ENCODE measurements around the gene COPG2. TPM values are rescaled to one million over a fixed set of nuclear protein-coding genes. Genes with fewer than 3 reads are reported as not detected.
"Not testable (repeated sequence)": the region's sequence is repeated elsewhere in the genome, so short reads cannot be mapped to it uniquely, and the experiment has no call there.

Gene COPG2
- total RNA-seq, 1 donor from 2014 or later: 60.8 TPM

- no peak for DNase-seq
These were observed 107.6 kb downstream of the COPG2 start for GRCh38 chr7:130560972-130561371.

DNA sequence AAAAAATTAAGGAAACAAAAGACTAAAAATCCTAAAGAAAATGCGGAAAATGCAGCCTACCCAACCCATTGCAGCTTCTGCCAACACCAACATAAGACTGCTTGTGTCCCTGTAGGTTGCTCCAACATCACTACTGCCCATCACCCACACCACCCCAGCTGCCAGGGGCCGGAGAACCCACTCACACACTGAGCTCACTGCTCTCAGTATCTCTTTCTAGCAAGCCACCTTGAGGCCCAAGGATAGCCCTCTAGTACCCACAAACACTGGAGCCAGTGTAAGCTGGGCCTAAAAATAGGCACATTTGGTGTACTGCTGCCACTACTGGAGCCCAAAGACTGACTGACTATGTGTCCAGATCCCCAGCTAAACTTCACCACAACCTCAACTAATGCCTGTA, 109.4 kb downstream of the COPG2 start:
- DNase-seq: no peak

DNA sequence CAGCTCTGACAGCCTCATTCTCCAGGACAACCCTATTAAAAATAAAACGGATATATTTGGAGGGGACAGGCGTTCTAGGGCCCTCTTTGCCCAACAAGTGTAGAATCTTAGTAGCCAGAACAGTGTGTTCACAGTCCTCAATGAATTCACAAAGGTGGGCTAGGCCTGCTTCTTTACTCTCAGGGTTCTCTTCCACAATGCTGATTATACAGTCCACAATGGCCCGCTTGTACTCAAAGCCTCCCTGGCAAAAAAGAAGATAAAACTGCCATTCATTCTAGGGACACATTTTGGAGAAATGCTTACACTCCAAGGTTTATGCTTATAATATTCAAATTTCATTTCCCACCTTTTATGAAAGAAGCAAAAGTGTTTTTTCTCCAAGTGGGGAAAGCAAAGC, 114.1 kb downstream of the COPG2 start:
- DNase-seq: no peak

GRCh38 chr7:130553398-130554029, 115.0 kb downstream of the COPG2 start:
- no peak for DNase-seq

- DNase-seq: no peak
These were observed 124.2 kb downstream of the COPG2 start for GRCh38 chr7:130544356-130544755.

DNA sequence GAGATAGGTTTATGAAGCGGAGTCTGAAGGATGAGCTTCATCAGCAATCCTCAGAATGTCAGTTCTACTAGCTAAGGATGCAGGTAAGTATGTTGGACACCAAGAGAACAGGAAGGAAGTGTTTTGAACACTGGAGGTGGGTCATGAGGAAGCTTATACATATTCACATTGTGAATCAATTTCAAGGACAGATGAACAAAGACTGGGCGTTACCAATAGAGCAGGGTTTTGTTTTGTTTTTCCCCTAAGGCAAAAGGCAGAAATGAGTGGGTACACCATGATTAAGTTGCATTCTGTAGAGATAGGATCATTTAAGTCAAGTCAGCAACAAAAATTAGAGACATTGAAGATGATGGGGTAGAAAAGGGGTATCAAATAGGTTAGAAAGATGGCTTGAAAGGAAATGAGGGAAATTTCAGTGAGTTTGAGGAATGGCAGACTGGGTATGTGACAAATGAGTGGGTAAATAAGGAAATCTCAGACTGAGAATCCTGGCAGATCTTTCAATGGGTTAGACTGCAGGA, 125.0 kb downstream of the COPG2 start:
- DNase-seq: no peak

- not testable (repeated sequence) for DNase-seq
These were observed 126.3 kb downstream of the COPG2 start for GRCh38 chr7:130542297-130542696.

- DNase-seq: not testable (repeated sequence)
These were observed 127.3 kb downstream of the COPG2 start for GRCh38 chr7:130541287-130541686.

GRCh38 chr7:130537894-130538293, 130.7 kb downstream of the COPG2 start:
- DNase-seq: not testable (repeated sequence)

DNA sequence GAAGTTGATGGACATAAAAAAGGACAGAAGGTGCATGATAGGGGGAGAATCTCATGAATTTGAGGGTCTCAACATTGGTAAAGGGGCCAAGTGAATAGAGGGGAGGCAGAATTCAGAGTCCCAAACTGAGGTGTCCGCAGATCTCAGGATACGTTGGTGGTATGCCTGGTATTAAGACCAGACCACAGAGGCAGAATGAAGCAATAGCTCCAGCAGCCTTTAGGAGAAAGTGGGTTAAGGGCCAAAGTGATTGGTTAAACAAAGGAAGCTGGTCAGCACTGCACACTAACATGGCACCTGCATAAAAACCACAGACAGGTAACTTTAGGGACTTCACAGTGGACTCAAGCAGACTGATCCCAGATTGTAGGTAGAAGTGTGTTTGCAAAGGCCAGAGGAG, 139.1 kb downstream of the COPG2 start:
- no peak for DNase-seq

DNA sequence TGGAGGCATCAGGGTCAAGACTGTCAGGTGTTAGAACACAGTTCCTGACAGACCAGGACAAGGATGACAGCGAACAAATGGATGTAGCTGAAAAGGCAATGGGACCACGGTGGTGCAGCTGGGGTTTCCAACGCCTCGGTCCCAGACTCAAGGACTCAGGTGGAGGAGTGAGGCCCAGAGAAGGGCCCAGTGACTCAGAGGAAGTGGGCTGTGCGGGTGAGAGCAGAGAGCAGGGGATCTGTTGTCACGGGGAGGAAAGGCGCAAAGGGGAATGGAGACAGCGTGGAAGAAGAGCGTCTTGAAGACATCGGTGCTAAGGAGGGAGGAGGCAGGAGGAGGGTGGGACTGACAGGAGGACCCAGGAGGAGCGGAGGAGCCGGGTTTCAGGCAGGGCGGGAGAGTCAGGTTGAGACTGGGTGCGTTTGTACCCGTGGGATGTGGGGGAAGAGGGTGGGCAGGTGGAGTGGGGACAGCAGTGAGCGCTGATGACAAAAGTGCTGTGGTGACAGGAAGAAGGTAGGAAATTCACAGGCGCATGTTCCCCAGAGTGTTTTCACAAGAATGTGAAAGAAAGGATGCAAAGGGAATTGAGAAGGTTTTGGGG, 140.7 kb downstream of the COPG2 start:
- DNase-seq: not testable (repeated sequence)

- no peak for DNase-seq
These were observed 143.9 kb downstream of the COPG2 start for GRCh38 chr7:130524628-130525027.

- DNase-seq: not testable (repeated sequence)
These were observed 144.9 kb downstream of the COPG2 start for GRCh38 chr7:130523519-130524125.

- no peak for DNase-seq
These were observed 147.1 kb downstream of the COPG2 start for GRCh38 chr7:130521258-130521951.

- no peak for DNase-seq
These were observed 153.1 kb downstream of the COPG2 start for GRCh38 chr7:130515315-130516040.

- DNase-seq: no peak
These were observed 155.1 kb downstream of the COPG2 start for GRCh38 chr7:130513447-130513846.

DNA sequence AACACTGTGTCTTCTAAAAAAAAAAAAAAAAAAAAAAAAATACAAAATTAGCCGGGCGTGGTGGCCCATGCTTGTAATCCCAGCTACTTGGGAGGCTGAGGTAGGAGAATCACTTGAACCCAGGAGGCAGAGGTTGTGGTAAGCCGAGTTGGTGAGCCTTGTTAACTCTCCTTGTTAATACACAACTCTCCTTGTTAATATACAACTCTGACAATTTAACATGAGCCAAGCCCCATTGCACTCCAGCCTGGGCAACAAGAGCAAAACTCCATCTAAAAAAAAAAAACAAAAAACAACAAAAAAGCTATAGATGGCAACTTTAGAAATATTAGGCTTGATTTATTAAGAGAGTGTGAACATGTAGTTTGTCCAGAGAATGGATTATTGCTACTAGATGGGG, 156.5 kb downstream of the COPG2 start:
- not testable (repeated sequence) for DNase-seq

DNA sequence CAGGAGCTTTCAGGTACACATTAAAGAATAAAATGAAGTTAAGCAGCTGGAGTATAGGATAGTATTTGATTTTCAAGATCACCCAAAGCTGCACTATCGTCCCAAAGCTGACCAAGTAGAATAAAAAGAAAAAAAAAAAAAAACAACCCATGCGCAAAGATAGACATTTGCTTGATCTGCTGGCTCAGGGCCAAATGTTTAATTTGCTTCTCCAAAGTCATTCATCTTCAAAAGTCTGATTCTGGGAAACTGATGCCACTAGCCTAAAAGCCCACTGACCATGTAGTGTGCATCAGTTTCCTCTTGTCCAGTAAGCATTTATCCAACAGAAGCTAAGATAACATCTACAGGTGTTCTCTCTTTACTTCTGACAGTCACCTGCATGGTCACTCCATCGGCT, 162.2 kb downstream of the COPG2 start:
- DNase-seq: no peak

GRCh38 chr7:130505753-130506152, 162.8 kb downstream of the COPG2 start:
- no peak for DNase-seq

DNA sequence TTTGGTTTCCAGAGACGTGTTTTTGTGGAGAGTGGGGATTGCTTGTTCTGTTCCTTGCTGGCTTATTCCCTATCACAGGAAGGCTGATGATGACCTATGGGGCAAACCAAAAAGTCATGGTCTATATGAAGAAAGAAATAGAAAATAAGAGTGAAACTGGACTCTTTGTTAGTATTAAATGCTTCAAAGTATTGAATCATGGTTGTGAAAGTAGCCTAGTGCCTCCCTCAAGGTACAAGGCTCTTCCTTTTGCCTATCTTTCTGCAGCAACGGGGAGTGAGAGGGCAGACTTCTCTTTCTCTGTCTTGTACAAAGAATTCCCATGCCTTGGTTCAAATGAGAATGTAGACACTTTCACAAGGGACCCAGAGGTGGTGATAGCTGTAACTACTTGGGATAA, 167.6 kb downstream of the COPG2 start:
- DNase-seq: no peak

DNA sequence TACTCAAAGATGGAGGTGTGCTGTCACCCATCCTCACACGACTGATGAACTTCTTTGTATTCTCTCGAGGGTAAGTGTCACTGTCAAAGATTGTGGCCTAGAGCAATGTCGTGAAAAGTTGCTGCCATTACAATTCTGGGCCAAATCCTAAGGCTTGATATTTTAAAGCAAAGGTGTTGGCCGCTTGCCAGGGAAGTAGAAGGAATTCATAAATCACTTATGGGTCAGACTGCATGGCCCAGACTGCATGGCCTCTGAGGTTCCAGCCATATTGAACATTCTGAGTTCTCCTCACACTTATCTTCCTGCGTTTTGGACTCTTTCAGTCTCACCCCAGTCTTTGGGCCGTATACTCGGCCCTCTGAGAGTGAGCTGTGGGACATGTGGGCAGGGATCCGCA, 168.1 kb downstream of the COPG2 start:
- DNase-seq: no peak

GRCh38 chr7:130494431-130494858, 174.1 kb downstream of the COPG2 start:
- DNase-seq: no peak

All from occipital lobe (tissue), 2 donors.